Fibroblast of lung (primary cell): ENCODE results near the gene FARP1.

Experiments
- CTCF ChIP-seq, 2 donors: IDR thresholded peaks in 1 of 2; conservative IDR thresholded peaks in 1 of 2; 1 replicate in 1 of 2; 2 replicates in 1 of 2; pipeline ENCODE4 v1.5.1; 2011 to 2012; ENCODE audit warnings: low read length in 2 of 2, control low read depth in 1 of 2, inconsistent platforms in 1 of 2, low read depth in 1 of 2, mild to moderate bottlenecking in 1 of 2
- EZH2 ChIP-seq: IDR thresholded peaks from 2 replicates; pipeline ENCODE4 v1.5.1; 2012; ENCODE audit warnings: low read length, control low read depth, mild to moderate bottlenecking; ENCODE audit errors: missing control alignments

- TF ChIP-seq CTCF (conservative IDR thresholded peaks at IDR 0.05 in 1 of 2, IDR thresholded peaks at IDR 0.05 in 1 of 2; ENCODE audit: low read depth in 1 of 2, low read length in 2 of 2) (no peak), EZH2 (no peak)
Observed at GRCh38 chr13:98313023-98313921, 170.4 kb downstream of the FARP1 start.
